HG02588 (cell line): ENCODE data around the gene HIGD2A.

Experiments
- ATAC-seq: cut with Tn5 transposase; IDR thresholded peaks from one replicate; pipeline ENCODE4 v1.9.1; 2021; ENCODE audit warnings: mild to moderate bottlenecking, moderate library complexity; ENCODE audit not compliant: unreplicated experiment

The HIGD2A gene

DNA sequence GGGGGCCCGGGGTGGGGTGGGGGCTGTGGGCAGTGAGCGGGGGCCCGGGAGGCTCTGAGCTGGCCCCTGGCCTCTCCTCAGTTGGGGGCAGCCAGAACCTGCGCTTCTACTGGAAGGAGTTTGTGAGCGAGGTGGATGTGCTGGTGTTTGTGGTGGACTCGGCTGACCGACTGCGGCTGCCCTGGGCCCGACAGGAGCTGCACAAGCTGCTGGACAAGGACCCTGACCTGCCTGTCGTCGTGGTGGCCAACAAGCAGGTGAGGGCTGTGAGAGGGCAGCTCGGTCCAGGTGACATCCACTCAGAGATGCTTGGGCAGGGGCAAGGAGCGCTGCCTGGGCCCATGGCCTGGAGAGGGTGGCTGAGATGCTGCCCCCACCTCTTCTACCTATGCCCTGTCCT lies 19.8 kb upstream of the HIGD2A start:
- no peak for ATAC-seq

DNA sequence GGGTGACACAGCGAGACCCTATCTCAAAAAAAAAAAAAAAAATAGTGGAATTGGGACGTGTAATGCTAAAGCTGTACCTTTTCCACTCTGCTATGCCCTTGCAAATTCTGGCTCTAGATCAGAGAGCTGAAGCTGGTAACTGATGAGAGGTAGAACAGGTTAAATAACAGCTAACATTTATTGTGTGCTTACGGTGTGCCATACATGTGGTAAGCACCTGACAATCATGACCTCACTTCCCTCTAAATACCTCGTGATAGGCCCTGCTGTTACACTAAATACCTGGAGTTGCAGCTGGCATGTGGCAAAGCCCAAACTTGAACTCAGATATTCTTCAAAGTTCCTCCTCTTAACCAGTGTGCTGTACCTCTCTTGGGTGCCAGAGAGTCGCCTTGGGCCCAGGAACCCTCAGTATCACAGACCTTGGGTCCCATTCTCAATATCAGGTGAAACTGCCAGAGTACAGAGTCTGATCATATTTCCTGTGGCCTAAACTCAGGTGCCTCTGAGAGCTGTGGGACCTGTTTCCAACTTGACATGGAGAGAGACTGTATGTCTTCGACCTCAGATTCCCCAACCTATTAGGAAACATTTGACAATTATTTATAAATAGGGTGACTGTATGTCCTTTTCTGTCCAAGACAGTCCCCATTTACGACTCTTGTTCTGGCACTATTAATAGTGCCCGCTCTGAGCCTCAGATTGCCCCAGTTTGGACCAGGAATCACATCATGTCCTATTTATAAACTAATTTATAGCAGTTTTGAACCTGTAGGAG lies 18.4 kb upstream of the HIGD2A start:
- no peak for ATAC-seq

- ATAC-seq = no peak
Measured at GRCh38 chr5:176371621-176372539, 16.7 kb upstream of the HIGD2A start.

- ATAC-seq = no peak
Measured at GRCh38 chr5:176373100-176373818, 15.3 kb upstream of the HIGD2A start.

DNA sequence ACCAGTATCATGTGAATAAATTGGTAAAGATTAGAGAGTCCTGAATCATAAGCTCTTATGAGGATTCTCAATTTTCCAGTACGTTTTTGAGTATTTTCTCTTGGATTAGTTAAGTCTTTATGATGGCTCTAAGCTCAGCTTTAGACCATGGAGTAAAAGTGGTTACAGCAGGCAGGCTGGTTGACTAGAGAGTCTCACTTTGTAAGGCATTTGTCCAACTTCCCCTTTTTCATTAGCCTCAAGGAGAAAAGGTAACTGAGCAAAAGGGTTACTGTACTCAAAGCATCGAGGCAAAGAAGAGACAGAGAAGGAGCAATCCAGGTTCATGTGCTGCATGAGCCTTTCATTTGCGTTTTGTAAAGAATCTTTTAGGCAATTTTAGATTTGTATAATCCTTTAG lies 8.7 kb upstream of the HIGD2A start:
- no peak for ATAC-seq

GRCh38 chr5:176381423-176381822 lies 7.1 kb upstream of the HIGD2A start:
- no peak for ATAC-seq

- no peak for ATAC-seq
Measured at GRCh38 chr5:176381979-176382378, 6.6 kb upstream of the HIGD2A start.

GRCh38 chr5:176382721-176383120 lies 5.8 kb upstream of the HIGD2A start:
- ATAC-seq = no peak

DNA sequence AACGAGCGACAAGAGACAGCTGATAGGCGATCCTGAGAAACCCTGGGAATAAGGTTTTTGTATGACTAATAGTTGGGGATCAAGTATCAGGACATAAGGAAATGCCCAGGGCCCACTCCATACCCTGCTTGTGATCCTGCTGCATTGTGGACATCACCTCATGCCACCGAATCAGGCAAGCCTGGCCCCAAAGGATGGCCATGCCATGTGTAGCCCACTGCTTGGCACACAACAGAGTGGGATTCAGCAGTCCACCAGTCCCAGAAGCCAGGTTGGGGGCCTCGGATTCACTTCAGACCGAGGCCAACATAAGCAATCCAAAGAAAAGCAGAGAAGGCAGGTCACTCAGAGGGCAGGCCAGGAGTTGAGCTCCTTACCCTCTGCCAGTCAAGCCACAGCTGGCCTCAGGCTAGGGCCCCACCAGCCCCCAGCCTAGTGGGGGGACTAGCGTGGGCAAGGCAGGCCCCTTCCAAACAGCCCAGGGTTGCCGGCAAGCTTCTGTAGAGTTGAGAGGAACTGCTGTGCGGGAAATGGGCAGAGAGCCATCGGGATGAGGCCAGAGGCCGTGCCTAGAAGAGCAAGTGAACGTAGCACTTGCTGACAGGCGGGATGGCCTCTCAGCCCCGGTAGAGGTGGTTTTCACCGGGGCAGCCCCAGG lies 5.2 kb upstream of the HIGD2A start:
- ATAC-seq = no peak

DNA sequence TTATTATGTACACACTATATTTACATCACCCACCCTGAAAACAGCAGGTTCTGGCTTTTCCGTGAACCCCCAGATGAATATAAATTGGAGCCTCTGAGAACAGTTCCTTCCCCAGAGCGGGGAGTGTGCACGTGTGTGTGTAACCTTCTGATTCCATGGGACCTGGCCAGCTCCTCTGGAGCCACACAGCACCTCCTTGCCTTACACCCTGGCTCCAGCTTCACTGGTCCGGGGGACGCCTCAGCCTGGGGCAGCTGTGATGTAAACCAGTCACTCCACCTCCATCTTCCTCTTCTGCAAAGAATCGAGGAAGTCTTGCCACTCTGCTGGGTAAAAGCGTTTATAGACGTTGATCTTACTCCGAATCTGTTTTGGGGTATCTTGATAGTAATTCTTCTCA lies 4.6 kb upstream of the HIGD2A start:
- ATAC-seq = no peak

- no peak for ATAC-seq
Measured at GRCh38 chr5:176384366-176384930, 4.1 kb upstream of the HIGD2A start.

DNA sequence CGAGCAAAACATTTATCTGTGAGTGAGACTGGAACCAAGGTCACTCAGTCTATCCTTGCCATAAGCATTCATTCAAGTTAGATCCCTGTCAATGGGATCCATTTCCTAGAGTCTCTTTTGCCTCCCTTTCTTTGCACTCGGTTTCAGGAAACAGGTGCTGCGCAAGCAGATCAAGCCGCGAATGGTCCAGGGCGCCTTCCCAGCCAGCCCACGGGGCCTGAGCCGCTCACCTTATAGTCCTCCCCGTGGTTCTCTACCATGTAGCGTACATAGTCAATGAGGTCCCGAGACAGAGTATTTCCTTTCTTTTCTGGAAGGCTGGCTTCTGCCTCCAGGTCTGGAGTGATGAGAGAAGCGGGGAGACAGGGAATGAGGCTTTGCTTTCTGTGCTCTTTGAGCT lies 3.6 kb upstream of the HIGD2A start:
- no peak for ATAC-seq

DNA sequence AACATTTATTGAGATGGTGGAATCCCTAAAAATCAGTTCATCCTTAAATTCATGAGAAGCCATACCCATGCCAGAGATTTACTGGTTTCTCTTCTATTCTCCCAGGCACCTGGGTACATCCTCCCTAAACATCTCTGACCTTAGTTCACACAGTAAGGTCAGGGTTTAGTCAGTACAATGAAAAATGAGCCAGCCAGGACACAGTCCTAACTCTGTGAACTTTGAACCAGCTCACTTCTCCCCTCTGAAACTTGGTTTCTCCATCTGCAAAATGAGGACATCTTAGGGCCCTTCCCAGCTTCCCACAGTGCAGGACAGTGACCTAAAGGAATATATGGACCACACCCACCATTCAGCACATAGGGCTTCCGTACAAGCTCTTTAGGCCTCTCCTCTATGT lies 2.1 kb upstream of the HIGD2A start:
- no peak for ATAC-seq

- ATAC-seq = no peak
Measured at GRCh38 chr5:176387384-176387925, 1.1 kb upstream of the HIGD2A start.

DNA sequence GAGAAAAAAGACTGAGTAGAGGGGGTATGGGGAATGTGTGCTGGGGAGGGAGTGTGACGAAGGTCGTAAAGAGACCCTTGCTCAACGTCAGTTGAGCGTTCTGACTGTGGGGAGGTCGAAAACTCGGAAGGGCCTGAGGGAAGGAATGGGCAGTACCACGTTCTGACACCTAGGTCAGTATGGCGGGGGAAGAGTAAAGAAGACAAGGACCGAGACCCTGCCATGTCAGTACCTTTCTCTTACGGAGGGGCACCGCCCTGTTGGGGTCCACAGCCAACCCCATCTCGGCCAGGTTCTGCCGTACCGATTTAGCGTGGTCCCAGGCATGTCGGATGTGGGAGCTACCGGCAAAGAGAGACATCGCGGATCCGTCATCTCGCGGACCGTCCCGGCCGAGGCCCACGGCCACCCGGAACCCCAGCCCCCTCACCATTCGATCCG lies 528 bp upstream of the HIGD2A start:
- ATAC-seq = no peak

- peak; percentile 25 for ATAC-seq
Measured at GRCh38 chr5:176389135-176390123, 878 bp downstream of the HIGD2A start.

- no peak for ATAC-seq
Measured at GRCh38 chr5:176391479-176391878, 2.9 kb downstream of the HIGD2A start.

DNA sequence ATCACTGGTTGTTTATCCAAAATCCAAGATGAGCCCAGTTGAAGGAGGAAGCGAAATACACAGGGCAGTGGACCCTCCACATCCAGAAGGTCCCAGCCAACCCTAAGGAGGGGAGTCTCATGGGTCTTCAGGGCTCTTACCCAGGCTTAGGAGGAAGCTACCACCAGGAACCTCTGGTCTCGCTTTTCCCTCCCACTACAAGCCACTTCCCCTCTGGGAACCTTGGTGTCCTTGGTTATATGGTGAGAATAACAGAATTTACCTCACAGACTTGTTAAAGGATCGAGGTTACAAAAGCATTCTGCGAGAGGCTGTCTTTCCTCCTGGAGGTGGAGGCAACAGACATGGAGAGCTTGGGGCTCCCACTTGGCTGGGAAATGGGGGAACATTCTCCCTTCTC lies 3.4 kb downstream of the HIGD2A start:
- ATAC-seq = no peak

DNA sequence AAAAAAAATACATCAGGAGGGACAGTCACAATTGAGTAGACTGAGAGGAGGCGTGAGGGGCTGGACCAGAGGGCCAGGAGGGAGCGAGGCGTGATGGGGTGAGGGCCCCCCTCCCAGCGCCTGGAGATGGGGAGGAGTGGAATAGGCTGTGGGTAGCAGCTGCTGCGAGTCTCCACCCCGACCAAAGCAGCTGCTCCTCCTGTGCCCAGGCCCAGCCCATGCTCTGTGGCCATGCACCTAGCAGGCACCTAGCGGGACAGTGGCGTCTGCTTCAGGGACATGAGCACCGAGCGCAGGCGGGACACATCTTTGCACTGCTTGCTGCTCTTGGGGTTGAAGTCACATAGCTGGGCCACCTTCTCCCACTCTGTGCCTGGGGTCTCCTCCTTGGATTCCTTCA lies 4.0 kb downstream of the HIGD2A start:
- no peak for ATAC-seq
